Mucosa of descending colon (tissue), 3 donors: ENCODE measurements around the gene MAPKAP1. TPM values are rescaled to one million over a fixed set of nuclear protein-coding genes. Genes with fewer than 3 reads are reported as not detected.

Source experiments
- ATAC-seq: fragments of 200-7000 bp; cut with Tn5 transposase; one replicate; pipeline ENCODE4 v1.9.1; 2020; ENCODE audit warnings: mild to moderate bottlenecking, moderate library complexity
- DNase-seq, 3 donors: peaks; one replicate each; pipeline ENCODE4 v3.0.0-alpha.2; 2020
- H3K36me3 ChIP-seq: fragments of 200-600 bp; one replicate; pipeline ENCODE4 v1.8.0; 2021; ENCODE audit warnings: low read depth, mild to moderate bottlenecking
- H3K4me1 ChIP-seq: fragments of 200-600 bp; one replicate; pipeline ENCODE4 v1.8.0; 2021; ENCODE audit warnings: low read depth, mild to moderate bottlenecking
- H3K4me3 ChIP-seq: fragments of 200-600 bp; one replicate; pipeline ENCODE4 v1.8.0; 2021; ENCODE audit warnings: mild to moderate bottlenecking
- H3K9me3 ChIP-seq: fragments of 200-600 bp; one replicate; pipeline ENCODE4 v1.8.0; 2021; ENCODE audit warnings: mild to moderate bottlenecking
- intact Hi-C, 2 donors: fragments of 100-400 bp; cut with DNase I in 1 of 2; cut with micrococcal nuclease in 1 of 2; formaldehyde crosslinking; loops; one replicate each; pipeline versions ENCODE4 v1.11.0 to v1.11.1; 2022; cut with DNase I, micrococcal nuclease
- total RNA-seq, 3 donors: library from RNA; stranded (reverse); fragmentation: NEBNext Ultra II Directional in 2 of 3; extraction: Animal tissue kit (Norgen Biotek cat#: 25700) in 2 of 3; gene quantifications; one replicate each; pipeline versions ENCODE4 v1.2.1 to v1.2.4, GENCODE V29; 2021 to 2023
- TF ChIP-seq, protein P1 (sequence below): fragments of 200-600 bp; IDR thresholded peaks from one replicate; pipeline ENCODE4 v1.8.0; 2022; ENCODE audit warnings: antibody characterized with exemption, mild to moderate bottlenecking
- donor health status: DM: no; HTN: no; CAD: no; lungs with moderate emphysema.
- donor health status: DM: no; HTN: no; CAD: no.
- donor health status: DM: no; HTN: yes; CAD: no.

Gene MAPKAP1
- total RNA-seq, 3 donors from 2014 or later = 73.2 to 98.4 (median 84.9) TPM

GRCh38 chr9:125439434-125440272 lies 267.4 kb downstream of the MAPKAP1 start:
- Histone ChIP-seq H3K36me3 (no peaks in the 10 kb centered on the region), H3K9me3 (no peaks in the 10 kb centered on the region), H3K4me1 (no peaks in the 10 kb centered on the region), H3K4me3 (no peak overlapping the region)
- no peak for ATAC-seq
- TF ChIP-seq, protein P1, sequence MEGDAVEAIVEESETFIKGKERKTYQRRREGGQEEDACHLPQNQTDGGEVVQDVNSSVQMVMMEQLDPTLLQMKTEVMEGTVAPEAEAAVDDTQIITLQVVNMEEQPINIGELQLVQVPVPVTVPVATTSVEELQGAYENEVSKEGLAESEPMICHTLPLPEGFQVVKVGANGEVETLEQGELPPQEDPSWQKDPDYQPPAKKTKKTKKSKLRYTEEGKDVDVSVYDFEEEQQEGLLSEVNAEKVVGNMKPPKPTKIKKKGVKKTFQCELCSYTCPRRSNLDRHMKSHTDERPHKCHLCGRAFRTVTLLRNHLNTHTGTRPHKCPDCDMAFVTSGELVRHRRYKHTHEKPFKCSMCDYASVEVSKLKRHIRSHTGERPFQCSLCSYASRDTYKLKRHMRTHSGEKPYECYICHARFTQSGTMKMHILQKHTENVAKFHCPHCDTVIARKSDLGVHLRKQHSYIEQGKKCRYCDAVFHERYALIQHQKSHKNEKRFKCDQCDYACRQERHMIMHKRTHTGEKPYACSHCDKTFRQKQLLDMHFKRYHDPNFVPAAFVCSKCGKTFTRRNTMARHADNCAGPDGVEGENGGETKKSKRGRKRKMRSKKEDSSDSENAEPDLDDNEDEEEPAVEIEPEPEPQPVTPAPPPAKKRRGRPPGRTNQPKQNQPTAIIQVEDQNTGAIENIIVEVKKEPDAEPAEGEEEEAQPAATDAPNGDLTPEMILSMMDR = no peak
- intact Hi-C loops = no loop called here
- no peak for DNase-seq

- TF ChIP-seq, protein P1 = no peak
- DNase-seq (no peak), ATAC-seq (no peak)
Observed at GRCh38 chr9:125438506-125439433, 268.2 kb downstream of the MAPKAP1 start.

GRCh38 chr9:125437771-125438221 lies 269.2 kb downstream of the MAPKAP1 start:
- Histone ChIP-seq H3K36me3 (no peaks in the 10 kb centered on the region), H3K9me3 (no peaks in the 10 kb centered on the region), H3K4me1 (no peaks in the 10 kb centered on the region), H3K4me3 (no peak overlapping the region)
- intact Hi-C loops = no loop called here
- ATAC-seq (no peak), DNase-seq (no peak)
- TF ChIP-seq, protein P1 = no peak

More at GRCh38 chr9:125438506-125439433, 268.2 kb downstream of the MAPKAP1 start:
- intact Hi-C loops = no loop called here
- no peak overlapping the region for H3K4me3 ChIP-seq
- H3K4me1 ChIP-seq = no peaks in the 10 kb centered on the region
- H3K36me3 ChIP-seq = no peaks in the 10 kb centered on the region
- H3K9me3 ChIP-seq = no peaks in the 10 kb centered on the region

- Histone ChIP-seq H3K4me3 (no peak overlapping the region), H3K36me3 (no peaks in the 10 kb centered on the region), H3K4me1 (no peaks in the 10 kb centered on the region), H3K9me3 (no peaks in the 10 kb centered on the region)
- no peak for ATAC-seq
- DNase-seq = peak in 1 of 3 donors; percentile 46
- intact Hi-C loops = no loop called here
- TF ChIP-seq, protein P1 = no peak
Observed at GRCh38 chr9:125436613-125437443, 270.2 kb downstream of the MAPKAP1 start.
